ENCODE measurements around the gene SIN3A. TPM values are rescaled to one million over a fixed set of nuclear protein-coding genes. Genes with fewer than 3 reads are reported as not detected.
A peak's percentile ranks its signal among the peaks of the same experiment; 100 is the strongest.

SIN3A gene
- total RNA-seq, 4 donors from 2014 or later = 47.1 to 68.8 (median 49.6) TPM

GRCh38 chr15:75367006-75367405 lies 84.5 kb downstream of the SIN3A start:
- intact Hi-C loops (cut with DNase I; ENCODE audit: low total_unique reads) = loop anchor here (10.0 kb wide), 1 partner anchor 288 kb away; no protein-coding TSS in a partner anchor
- TF ChIP-seq POLR2A (IDR thresholded peaks at IDR 0.05) (no peak), CTCF (IDR thresholded peaks at IDR 0.05) (no peak)
- no peak for DNase-seq (ENCODE audit: low spot score in 2 of 2)
- no peak overlapping the region for H3K4me3 ChIP-seq (ENCODE audit: low read depth, poor library complexity, severe bottlenecking)

- no peak overlapping the region for H3K4me3 ChIP-seq (ENCODE audit: low read depth, poor library complexity, severe bottlenecking)
- no peak for TF ChIP-seq CTCF (IDR thresholded peaks at IDR 0.05)
- no peak for TF ChIP-seq POLR2A (IDR thresholded peaks at IDR 0.05)
- intact Hi-C loops (cut with DNase I; ENCODE audit: low total_unique reads) = loop anchor here (10.0 kb wide), 1 partner anchor 289 kb away; no protein-coding TSS in a partner anchor
- 96 to 97% methylated on average over 3 of the region's 3 CpGs for WGBS, 2 donors
- DNase-seq (ENCODE audit: low spot score in 2 of 2) = peak in 1 of 2 donors; percentile 46
These were observed 85.3 kb downstream of the SIN3A start for GRCh38 chr15:75366163-75366562.

- intact Hi-C loops (cut with DNase I; ENCODE audit: low total_unique reads) = loop anchor here (10.0 kb wide), 1 partner anchor 290 kb away; no protein-coding TSS in a partner anchor
- no peak overlapping the region for H3K4me3 ChIP-seq (ENCODE audit: low read depth, poor library complexity, severe bottlenecking)
- peak in 1 of 2 donors; percentile 50 for DNase-seq (ENCODE audit: low spot score in 2 of 2)
- WGBS, 2 donors = 92 to 96% methylated on average over 6 of the region's 6 CpGs
- no peak for TF ChIP-seq CTCF (IDR thresholded peaks at IDR 0.05)
- no peak for TF ChIP-seq POLR2A (IDR thresholded peaks at IDR 0.05)
These were observed 86.6 kb downstream of the SIN3A start for GRCh38 chr15:75364881-75365280.

GRCh38 chr15:75363786-75364185 lies 87.7 kb downstream of the SIN3A start:
- 88 to 91% methylated on average over 8 to 9 of the region's 9 CpGs for WGBS, 2 donors

GRCh38 chr15:75362642-75363249 lies 88.7 kb downstream of the SIN3A start:
- WGBS, 2 donors = 87 to 88% methylated on average over 7 of the region's 7 CpGs
- TF ChIP-seq POLR2A (IDR thresholded peaks at IDR 0.05) = no peak
- DNase-seq (ENCODE audit: low spot score in 2 of 2) = peak in 1 of 2 donors; percentile 76
- no peak overlapping the region for H3K4me3 ChIP-seq (ENCODE audit: low read depth, poor library complexity, severe bottlenecking)
- intact Hi-C loops (cut with DNase I; ENCODE audit: low total_unique reads) = loop anchor here (10.0 kb wide), 1 partner anchor 292 kb away; no protein-coding TSS in a partner anchor

More at GRCh38 chr15:75363786-75364185, 87.7 kb downstream of the SIN3A start:
- DNase-seq (ENCODE audit: low spot score in 2 of 2) = peak in 1 of 2 donors; percentile 82
- TF ChIP-seq POLR2A (IDR thresholded peaks at IDR 0.05) (no peak), CTCF (IDR thresholded peaks at IDR 0.05) (no peak)
- intact Hi-C loops (cut with DNase I; ENCODE audit: low total_unique reads) = loop anchor here (10.0 kb wide), 1 partner anchor 291 kb away; no protein-coding TSS in a partner anchor
- H3K4me3 ChIP-seq (ENCODE audit: low read depth, poor library complexity, severe bottlenecking) = no peak overlapping the region

- intact Hi-C loops (cut with DNase I; ENCODE audit: low total_unique reads) = loop anchor here (10.0 kb wide), 1 partner anchor 293 kb away; no protein-coding TSS in a partner anchor
- 80 to 90% methylated on average over 10 to 11 of the region's 13 CpGs for WGBS, 2 donors
These were observed 89.4 kb downstream of the SIN3A start for GRCh38 chr15:75361989-75362641.

More at GRCh38 chr15:75361989-75362641, 89.4 kb downstream of the SIN3A start:
- H3K4me3 ChIP-seq (ENCODE audit: low read depth, poor library complexity, severe bottlenecking) = no peak overlapping the region
- TF ChIP-seq CTCF (IDR thresholded peaks at IDR 0.05) (no peak), POLR2A (IDR thresholded peaks at IDR 0.05) (no peak)
- DNase-seq (ENCODE audit: low spot score in 2 of 2) = no peak

All from lower leg skin (tissue), 4 donors.